Measurements from ENCODE around the gene CLSTN2.

DNA sequence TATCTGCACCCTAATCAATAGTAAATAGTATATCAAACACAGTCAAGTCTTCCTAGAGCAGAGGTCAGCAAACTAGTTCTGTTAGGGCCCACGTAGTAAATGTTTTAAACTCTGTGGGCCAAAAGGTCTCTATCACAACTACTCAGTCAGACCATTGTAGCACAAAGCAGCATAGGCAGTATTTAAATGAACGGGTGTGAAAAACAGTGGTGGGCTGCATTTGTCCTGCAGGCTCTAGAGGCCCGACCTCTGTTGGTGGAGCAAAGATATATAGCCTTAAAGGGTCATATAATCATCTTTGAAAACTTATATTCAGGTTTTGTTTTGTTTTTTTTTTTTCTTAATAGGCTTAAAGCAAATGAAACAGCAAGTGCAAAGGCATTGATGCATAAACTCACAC is 416.5 kb downstream of the CLSTN2 start:
- TF ChIP-seq, protein P1, sequence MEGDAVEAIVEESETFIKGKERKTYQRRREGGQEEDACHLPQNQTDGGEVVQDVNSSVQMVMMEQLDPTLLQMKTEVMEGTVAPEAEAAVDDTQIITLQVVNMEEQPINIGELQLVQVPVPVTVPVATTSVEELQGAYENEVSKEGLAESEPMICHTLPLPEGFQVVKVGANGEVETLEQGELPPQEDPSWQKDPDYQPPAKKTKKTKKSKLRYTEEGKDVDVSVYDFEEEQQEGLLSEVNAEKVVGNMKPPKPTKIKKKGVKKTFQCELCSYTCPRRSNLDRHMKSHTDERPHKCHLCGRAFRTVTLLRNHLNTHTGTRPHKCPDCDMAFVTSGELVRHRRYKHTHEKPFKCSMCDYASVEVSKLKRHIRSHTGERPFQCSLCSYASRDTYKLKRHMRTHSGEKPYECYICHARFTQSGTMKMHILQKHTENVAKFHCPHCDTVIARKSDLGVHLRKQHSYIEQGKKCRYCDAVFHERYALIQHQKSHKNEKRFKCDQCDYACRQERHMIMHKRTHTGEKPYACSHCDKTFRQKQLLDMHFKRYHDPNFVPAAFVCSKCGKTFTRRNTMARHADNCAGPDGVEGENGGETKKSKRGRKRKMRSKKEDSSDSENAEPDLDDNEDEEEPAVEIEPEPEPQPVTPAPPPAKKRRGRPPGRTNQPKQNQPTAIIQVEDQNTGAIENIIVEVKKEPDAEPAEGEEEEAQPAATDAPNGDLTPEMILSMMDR (IDR thresholded peaks at IDR 0.05; ENCODE audit: insufficient read depth, low read depth, low read length): no peak
- TF ChIP-seq EZH2 (IDR thresholded peaks at IDR 0.05; ENCODE audit: insufficient read depth, low read length): no peak
